Liver (tissue), 9 donors: Measurements from ENCODE around the gene STAP2. TPM values are rescaled to one million over a fixed set of nuclear protein-coding genes. Genes with fewer than 3 reads are reported as not detected.

Experiments used
- DNase-seq: peaks from one replicate; pipeline ENCODE4 v3.0.0-alpha.2; 2017; ENCODE audit warnings: low spot score
- H3K27ac ChIP-seq, 2 donors: one replicate each; pipeline ENCODE4 v1.7.0; 2013; ENCODE audit warnings: inconsistent platforms in 2 of 2, low read length in 2 of 2, control low read depth in 1 of 2, low read depth in 1 of 2, mild to moderate bottlenecking in 1 of 2
- H3K27me3 ChIP-seq, 4 donors: one replicate each; pipeline versions ENCODE4 v1.6.1 to v1.7.0; 2013; ENCODE audit warnings: low read length in 3 of 4, inconsistent platforms in 1 of 4, mild to moderate bottlenecking in 1 of 4, moderate library complexity in 1 of 4; ENCODE audit not compliant: control insufficient read depth in 4 of 4, insufficient read depth in 4 of 4
- H3K36me3 ChIP-seq, 4 donors: one replicate each; pipeline versions ENCODE4 v1.6.1 to v1.7.0; 2013; ENCODE audit warnings: low read length in 3 of 4, mild to moderate bottlenecking in 3 of 4, low read depth in 1 of 4, moderate library complexity in 1 of 4; ENCODE audit not compliant: control insufficient read depth in 4 of 4, insufficient read depth in 3 of 4
- H3K4me1 ChIP-seq, 4 donors: one replicate each; pipeline versions ENCODE4 v1.6.1 to v1.7.0; 2013; ENCODE audit warnings: low read length in 3 of 4, mild to moderate bottlenecking in 3 of 4, moderate library complexity in 1 of 4; ENCODE audit not compliant: control insufficient read depth in 4 of 4, insufficient read depth in 4 of 4
- H3K4me3 ChIP-seq, 3 donors: one replicate each; pipeline versions ENCODE4 v1.6.1 to v1.7.0; 2013; ENCODE audit warnings: low read length in 3 of 3, control low read depth in 1 of 3, low read depth in 1 of 3, mild to moderate bottlenecking in 1 of 3
- H3K9ac ChIP-seq, 2 donors: one replicate each; pipeline ENCODE4 v1.7.0; 2013; ENCODE audit warnings: low read length in 2 of 2, mild to moderate bottlenecking in 2 of 2, moderate library complexity in 2 of 2, control low read depth in 1 of 2, low read depth in 1 of 2
- H3K9me3 ChIP-seq, 4 donors: one replicate each; pipeline versions ENCODE4 v1.6.1 to v1.7.0; 2013; ENCODE audit warnings: low read length in 3 of 4; ENCODE audit not compliant: control insufficient read depth in 4 of 4
- EGR1 ChIP-seq, 2 donors: IDR thresholded peaks; 2 replicates each; pipeline ENCODE4 v1.6.1; 2016 to 2018; ENCODE audit warnings: antibody characterized with exemption in 2 of 2, low read depth in 2 of 2
- FOXA2 ChIP-seq: IDR thresholded peaks from 2 replicates; pipeline ENCODE4 v1.6.1; 2016; ENCODE audit warnings: antibody characterized with exemption
- HNF4A ChIP-seq, 2 donors: conservative IDR thresholded peaks; 2 replicates each; pipeline ENCODE4 v1.6.1; 2016; ENCODE audit warnings: antibody characterized with exemption in 2 of 2, mild to moderate bottlenecking in 2 of 2
- HNF4G ChIP-seq: IDR thresholded peaks from 2 replicates; pipeline ENCODE4 v1.6.1; 2016; ENCODE audit warnings: antibody characterized with exemption
- NR2F2 ChIP-seq: IDR thresholded peaks from 2 replicates; pipeline ENCODE4 v1.6.1; 2016; ENCODE audit warnings: antibody characterized with exemption
- RAD21 ChIP-seq, 2 donors: IDR thresholded peaks; 2 replicates each; pipeline ENCODE4 v1.6.1; 2016; ENCODE audit warnings: antibody characterized with exemption in 2 of 2, mild to moderate bottlenecking in 2 of 2
- RXRA ChIP-seq, 2 donors: IDR thresholded peaks; 2 replicates each; pipeline ENCODE4 v1.6.1; 2017 to 2018; ENCODE audit warnings: antibody characterized with exemption in 2 of 2, mild to moderate bottlenecking in 1 of 2
- TAF1 ChIP-seq: conservative IDR thresholded peaks from 2 replicates; pipeline ENCODE4 v1.6.1; 2016; ENCODE audit warnings: antibody characterized with exemption, mild to moderate bottlenecking
- YY1 ChIP-seq: IDR thresholded peaks from 2 replicates; pipeline ENCODE4 v1.6.1; 2016; ENCODE audit warnings: antibody characterized with exemption, mild to moderate bottlenecking
- WGBS: extraction: QIAGEN DNeasy Blood & Tissue Kit; methylation state at CpG from one replicate; pipeline ENCODE4 v1.1.7; 2013; 5-methylcytosine and 5-hydroxymethylcytosine counted together
- polyA plus RNA-seq, 2 donors: library from polyadenylated mRNA; stranded (reverse) in 1 of 2; unstranded in 1 of 2; fragments of 200-250 nt in 1 of 2; fragments of >200 nt in 1 of 2; fragmentation: Nextera tagmentation in 1 of 2; extraction: Ambion mirVana in 1 of 2; gene quantifications; one replicate each; pipeline versions ENCODE4 v1.2.1 to v1.2.3, GENCODE V29; 2013 to 2015
- total RNA-seq, 2 donors: library from RNA; depleted of rRNA; stranded (reverse); fragments of >200 nt; gene quantifications; one replicate each; pipeline ENCODE4 v1.2.3, GENCODE V29; 2014
- TF ChIP-seq, protein P1 (sequence below): IDR thresholded peaks from 2 replicates; pipeline ENCODE4 v1.6.1; 2016; ENCODE audit warnings: antibody characterized with exemption
- TF ChIP-seq, protein P2 (sequence below): fragments of 150-350 bp; IDR thresholded peaks from 2 replicates; pipeline ENCODE4 v1.5.1; 2017; ENCODE audit warnings: improper control_type of control experiment, low read depth, low read length; ENCODE audit not compliant: missing input control
- TF ChIP-seq, protein P3 (sequence below): IDR thresholded peaks from 2 replicates; pipeline ENCODE4 v1.6.1; 2016; ENCODE audit warnings: antibody characterized with exemption
- TF ChIP-seq, protein P4 (sequence below): IDR thresholded peaks from 2 replicates; pipeline ENCODE4 v1.6.1; 2016; ENCODE audit warnings: antibody characterized with exemption, mild to moderate bottlenecking
- TF ChIP-seq, protein P5 (sequence below): IDR thresholded peaks from 2 replicates; pipeline ENCODE4 v1.6.1; 2016; ENCODE audit warnings: antibody characterized with exemption
- donor health status: healthy.
- donor health status: healthy.
- donor health status: healthy.
- donor health status: healthy.
- donor health status: healthy.

The STAP2 gene
- total and polyA plus RNA-seq, 4 donors, result 8.6 to 26.4 (median 24.0) TPM

DNA sequence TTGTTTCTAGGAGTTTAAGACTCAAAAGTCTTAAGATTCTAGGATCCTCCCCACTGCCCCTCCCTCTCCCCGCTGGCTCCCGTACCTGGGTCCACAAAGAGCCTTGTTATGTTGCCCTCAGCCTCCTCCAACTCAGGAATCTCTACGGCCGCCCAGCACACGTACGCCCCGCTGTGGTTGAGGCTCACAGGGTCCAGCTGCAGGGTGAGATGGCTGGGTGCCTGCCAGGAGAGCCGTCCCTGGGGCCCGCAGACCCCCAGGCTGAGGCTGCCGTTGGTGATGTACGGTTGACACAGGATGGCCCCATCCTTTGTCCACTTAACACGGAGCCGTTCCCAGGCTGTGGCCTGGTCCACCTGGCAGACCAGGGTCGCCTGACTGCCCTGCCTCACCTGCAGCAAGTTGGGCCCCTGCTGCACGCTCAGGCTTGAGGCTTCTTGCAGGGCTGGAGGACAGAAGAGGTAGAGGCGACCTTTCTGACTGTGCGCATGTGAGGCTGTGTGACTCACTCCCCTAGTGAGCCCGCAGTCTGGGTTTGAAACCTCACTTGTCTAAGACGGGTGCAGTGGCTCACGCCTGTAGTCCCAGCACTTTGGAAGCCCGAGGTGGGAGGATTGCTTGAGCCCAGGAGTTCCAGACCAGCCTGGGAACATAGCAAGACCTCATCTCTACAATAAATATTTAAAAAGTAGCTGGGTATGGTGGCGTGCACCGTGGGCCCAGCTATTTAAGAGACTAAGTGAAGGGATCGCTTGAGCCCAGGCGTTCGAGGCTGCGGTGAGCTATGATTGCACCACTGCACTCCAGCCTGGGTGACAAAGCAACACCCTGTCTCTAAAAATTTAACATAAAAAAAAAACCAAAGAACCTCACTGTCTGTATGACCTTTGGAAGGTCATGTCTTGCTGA, 40.5 kb downstream of the STAP2 start:
- H3K27ac ChIP-seq, result no peak overlapping the region
- no peak overlapping the region for H3K9ac ChIP-seq
- no peaks in the 10 kb centered on the region for H3K36me3 ChIP-seq
- H3K4me3 ChIP-seq, result no peak overlapping the region
- TF ChIP-seq YY1, result no peak
- no peak for TF ChIP-seq NR2F2
- TF ChIP-seq, protein P1, sequence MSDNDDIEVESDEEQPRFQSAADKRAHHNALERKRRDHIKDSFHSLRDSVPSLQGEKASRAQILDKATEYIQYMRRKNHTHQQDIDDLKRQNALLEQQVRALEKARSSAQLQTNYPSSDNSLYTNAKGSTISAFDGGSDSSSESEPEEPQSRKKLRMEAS, result no peak
- no peak for TF ChIP-seq RAD21 (IDR thresholded peaks at IDR 0.05)
- TF ChIP-seq, protein P2, sequence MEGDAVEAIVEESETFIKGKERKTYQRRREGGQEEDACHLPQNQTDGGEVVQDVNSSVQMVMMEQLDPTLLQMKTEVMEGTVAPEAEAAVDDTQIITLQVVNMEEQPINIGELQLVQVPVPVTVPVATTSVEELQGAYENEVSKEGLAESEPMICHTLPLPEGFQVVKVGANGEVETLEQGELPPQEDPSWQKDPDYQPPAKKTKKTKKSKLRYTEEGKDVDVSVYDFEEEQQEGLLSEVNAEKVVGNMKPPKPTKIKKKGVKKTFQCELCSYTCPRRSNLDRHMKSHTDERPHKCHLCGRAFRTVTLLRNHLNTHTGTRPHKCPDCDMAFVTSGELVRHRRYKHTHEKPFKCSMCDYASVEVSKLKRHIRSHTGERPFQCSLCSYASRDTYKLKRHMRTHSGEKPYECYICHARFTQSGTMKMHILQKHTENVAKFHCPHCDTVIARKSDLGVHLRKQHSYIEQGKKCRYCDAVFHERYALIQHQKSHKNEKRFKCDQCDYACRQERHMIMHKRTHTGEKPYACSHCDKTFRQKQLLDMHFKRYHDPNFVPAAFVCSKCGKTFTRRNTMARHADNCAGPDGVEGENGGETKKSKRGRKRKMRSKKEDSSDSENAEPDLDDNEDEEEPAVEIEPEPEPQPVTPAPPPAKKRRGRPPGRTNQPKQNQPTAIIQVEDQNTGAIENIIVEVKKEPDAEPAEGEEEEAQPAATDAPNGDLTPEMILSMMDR, result no peak
- no peak for TF ChIP-seq RXRA (IDR thresholded peaks at IDR 0.05)
- TF ChIP-seq FOXA2, result no peak
- no peak for TF ChIP-seq HNF4G
- TF ChIP-seq TAF1, result no peak
- TF ChIP-seq EGR1 (IDR thresholded peaks at IDR 0.05; ENCODE audit: low read depth in 2 of 2), result no peak
- TF ChIP-seq, protein P3, sequence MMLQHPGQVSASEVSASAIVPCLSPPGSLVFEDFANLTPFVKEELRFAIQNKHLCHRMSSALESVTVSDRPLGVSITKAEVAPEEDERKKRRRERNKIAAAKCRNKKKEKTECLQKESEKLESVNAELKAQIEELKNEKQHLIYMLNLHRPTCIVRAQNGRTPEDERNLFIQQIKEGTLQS, result no peak
- TF ChIP-seq, protein P4, sequence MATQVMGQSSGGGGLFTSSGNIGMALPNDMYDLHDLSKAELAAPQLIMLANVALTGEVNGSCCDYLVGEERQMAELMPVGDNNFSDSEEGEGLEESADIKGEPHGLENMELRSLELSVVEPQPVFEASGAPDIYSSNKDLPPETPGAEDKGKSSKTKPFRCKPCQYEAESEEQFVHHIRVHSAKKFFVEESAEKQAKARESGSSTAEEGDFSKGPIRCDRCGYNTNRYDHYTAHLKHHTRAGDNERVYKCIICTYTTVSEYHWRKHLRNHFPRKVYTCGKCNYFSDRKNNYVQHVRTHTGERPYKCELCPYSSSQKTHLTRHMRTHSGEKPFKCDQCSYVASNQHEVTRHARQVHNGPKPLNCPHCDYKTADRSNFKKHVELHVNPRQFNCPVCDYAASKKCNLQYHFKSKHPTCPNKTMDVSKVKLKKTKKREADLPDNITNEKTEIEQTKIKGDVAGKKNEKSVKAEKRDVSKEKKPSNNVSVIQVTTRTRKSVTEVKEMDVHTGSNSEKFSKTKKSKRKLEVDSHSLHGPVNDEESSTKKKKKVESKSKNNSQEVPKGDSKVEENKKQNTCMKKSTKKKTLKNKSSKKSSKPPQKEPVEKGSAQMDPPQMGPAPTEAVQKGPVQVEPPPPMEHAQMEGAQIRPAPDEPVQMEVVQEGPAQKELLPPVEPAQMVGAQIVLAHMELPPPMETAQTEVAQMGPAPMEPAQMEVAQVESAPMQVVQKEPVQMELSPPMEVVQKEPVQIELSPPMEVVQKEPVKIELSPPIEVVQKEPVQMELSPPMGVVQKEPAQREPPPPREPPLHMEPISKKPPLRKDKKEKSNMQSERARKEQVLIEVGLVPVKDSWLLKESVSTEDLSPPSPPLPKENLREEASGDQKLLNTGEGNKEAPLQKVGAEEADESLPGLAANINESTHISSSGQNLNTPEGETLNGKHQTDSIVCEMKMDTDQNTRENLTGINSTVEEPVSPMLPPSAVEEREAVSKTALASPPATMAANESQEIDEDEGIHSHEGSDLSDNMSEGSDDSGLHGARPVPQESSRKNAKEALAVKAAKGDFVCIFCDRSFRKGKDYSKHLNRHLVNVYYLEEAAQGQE, result no peak
- TF ChIP-seq HNF4A (conservative IDR thresholded peaks at IDR 0.05), result no peak
- no peaks in the 10 kb centered on the region for H3K4me1 ChIP-seq
- no peak for DNase-seq
- no peaks in the 10 kb centered on the region for H3K9me3 ChIP-seq
- 87% methylated on average over 27 of the region's 27 CpGs for WGBS
- H3K27me3 ChIP-seq, result no peaks in the 10 kb centered on the region

DNA sequence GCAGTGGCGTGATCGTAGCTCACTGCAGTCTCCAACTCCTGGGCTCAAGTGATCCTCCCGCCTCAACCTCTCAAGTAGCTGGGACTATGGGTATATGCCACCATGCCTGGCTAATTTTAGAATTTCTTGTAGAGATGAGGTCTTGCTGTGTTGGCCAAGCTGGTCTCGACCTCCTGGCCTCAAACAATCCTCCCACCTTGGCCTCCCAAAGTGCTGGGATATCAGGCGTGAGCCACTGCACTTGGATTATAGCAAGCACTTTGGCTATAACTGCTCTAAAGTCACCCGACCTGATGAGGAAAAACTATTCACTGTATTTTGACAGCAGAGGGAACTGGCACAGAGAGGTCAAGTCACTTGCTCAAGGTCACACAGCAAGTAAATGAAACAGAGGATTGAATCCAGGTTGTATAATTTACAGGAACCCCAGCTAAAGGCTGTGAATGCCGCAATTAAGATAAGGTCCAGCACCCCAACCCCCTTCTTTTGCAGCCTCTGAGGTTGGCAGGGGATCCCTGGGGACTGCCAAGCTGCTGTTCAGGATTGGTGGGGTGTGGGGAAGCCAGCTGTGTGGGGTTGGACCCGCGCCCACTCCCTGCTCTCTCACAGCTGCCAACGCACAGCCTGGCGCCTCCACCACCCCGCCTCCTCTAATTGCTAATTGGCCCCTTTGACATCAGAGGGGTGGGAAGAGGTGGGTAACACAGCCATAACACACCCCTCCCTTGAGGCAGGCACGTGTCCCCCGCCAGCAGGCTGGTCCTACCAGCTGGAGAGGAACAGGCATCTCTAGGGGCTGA, 42.5 kb downstream of the STAP2 start:
- no peak for DNase-seq
- Histone ChIP-seq H3K4me3 (no peak overlapping the region), H3K27ac (no peak overlapping the region), H3K27me3 (no peaks in the 10 kb centered on the region), H3K36me3 (no peaks in the 10 kb centered on the region), H3K9me3 (no peaks in the 10 kb centered on the region), H3K9ac (no peak overlapping the region), H3K4me1 (no peaks in the 10 kb centered on the region)
- 75% methylated on average over 14 of the region's 14 CpGs for WGBS
- TF ChIP-seq HNF4A (conservative IDR thresholded peaks at IDR 0.05), result no peak
- TF ChIP-seq, protein P4, result no peak
- TF ChIP-seq, protein P5, sequence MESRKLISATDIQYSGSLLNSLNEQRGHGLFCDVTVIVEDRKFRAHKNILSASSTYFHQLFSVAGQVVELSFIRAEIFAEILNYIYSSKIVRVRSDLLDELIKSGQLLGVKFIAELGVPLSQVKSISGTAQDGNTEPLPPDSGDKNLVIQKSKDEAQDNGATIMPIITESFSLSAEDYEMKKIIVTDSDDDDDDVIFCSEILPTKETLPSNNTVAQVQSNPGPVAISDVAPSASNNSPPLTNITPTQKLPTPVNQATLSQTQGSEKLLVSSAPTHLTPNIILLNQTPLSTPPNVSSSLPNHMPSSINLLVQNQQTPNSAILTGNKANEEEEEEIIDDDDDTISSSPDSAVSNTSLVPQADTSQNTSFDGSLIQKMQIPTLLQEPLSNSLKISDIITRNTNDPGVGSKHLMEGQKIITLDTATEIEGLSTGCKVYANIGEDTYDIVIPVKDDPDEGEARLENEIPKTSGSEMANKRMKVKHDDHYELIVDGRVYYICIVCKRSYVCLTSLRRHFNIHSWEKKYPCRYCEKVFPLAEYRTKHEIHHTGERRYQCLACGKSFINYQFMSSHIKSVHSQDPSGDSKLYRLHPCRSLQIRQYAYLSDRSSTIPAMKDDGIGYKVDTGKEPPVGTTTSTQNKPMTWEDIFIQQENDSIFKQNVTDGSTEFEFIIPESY, result no peak
- TF ChIP-seq RAD21 (IDR thresholded peaks at IDR 0.05), result no peak
- TF ChIP-seq, protein P2, result no peak
- TF ChIP-seq RXRA (IDR thresholded peaks at IDR 0.05), result no peak
